H9 (cell line): ENCODE measurements around the gene LRP5. TPM values are rescaled to one million over a fixed set of nuclear protein-coding genes. Genes with fewer than 3 reads are reported as not detected.
A peak's percentile ranks its signal among the peaks of the same experiment; 100 is the strongest.

Source experiments
- DNase-seq: peaks from one replicate; pipeline ENCODE4 v3.0.0-alpha.2; 2017
- H2AFZ ChIP-seq: one replicate; pipeline ENCODE4 v1.6.1; 2013; ENCODE audit warnings: mild to moderate bottlenecking, low read length, control low read depth, moderate library complexity
- H2AK5ac ChIP-seq: 2 replicates; pipeline ENCODE4 v1.6.1; 2013; ENCODE audit warnings: low read length, control low read depth, mixed read lengths; ENCODE audit not compliant: insufficient read length
- H2BK120ac ChIP-seq: one replicate; pipeline ENCODE4 v1.6.1; 2013; ENCODE audit warnings: low read depth, mild to moderate bottlenecking, low read length, control low read depth, inconsistent platforms; ENCODE audit not compliant: poor library complexity, severe bottlenecking
- H2BK12ac ChIP-seq: 2 replicates; pipeline ENCODE4 v1.6.1; 2013; ENCODE audit warnings: low read length, control low read depth, mixed read lengths, low read depth; ENCODE audit not compliant: insufficient read length
- H2BK15ac ChIP-seq: 2 replicates; pipeline ENCODE4 v1.6.1; 2013; ENCODE audit warnings: low read depth, low read length, control low read depth
- H2BK20ac ChIP-seq: one replicate; pipeline ENCODE4 v1.6.1; 2013; ENCODE audit warnings: low read depth, mild to moderate bottlenecking, low read length, control low read depth, inconsistent platforms; ENCODE audit not compliant: poor library complexity, severe bottlenecking
- H2BK5ac ChIP-seq: 2 replicates; pipeline ENCODE4 v1.6.1; 2013; ENCODE audit warnings: low read length, control low read depth, mixed read lengths; ENCODE audit not compliant: insufficient read length
- H3K14ac ChIP-seq: 2 replicates; pipeline ENCODE4 v1.6.1; 2013; ENCODE audit warnings: low read length, control low read depth; ENCODE audit not compliant: insufficient read depth
- H3K18ac ChIP-seq: 2 replicates; pipeline ENCODE4 v1.6.1; 2013; ENCODE audit warnings: low read depth, mild to moderate bottlenecking, mixed read lengths, low read length, control low read depth; ENCODE audit not compliant: insufficient read length
- H3K23ac ChIP-seq: 2 replicates; pipeline ENCODE4 v1.6.1; 2013; ENCODE audit warnings: low read length, control low read depth, mixed read lengths, low read depth; ENCODE audit not compliant: insufficient read length
- H3K23me2 ChIP-seq: 2 replicates; pipeline ENCODE4 v1.6.1; 2013; ENCODE audit warnings: low read depth, mild to moderate bottlenecking, mixed read lengths, low read length, control low read depth; ENCODE audit not compliant: insufficient read length, poor library complexity, severe bottlenecking
- H3K27ac ChIP-seq: 2 replicates; pipeline ENCODE4 v1.5.1; 2013; ENCODE audit warnings: low read length, control low read depth, mixed read lengths, low read depth; ENCODE audit not compliant: insufficient read length
- H3K27me3 ChIP-seq: 2 replicates; pipeline ENCODE4 v1.6.1; 2013; ENCODE audit warnings: low read length, control low read depth, inconsistent platforms; ENCODE audit not compliant: insufficient read depth
- H3K4ac ChIP-seq: 2 replicates; pipeline ENCODE4 v1.6.1; 2013; ENCODE audit warnings: low read depth, mild to moderate bottlenecking, control low read depth, inconsistent platforms, low read length, moderate library complexity
- H3K4me1 ChIP-seq: 2 replicates; pipeline ENCODE4 v1.6.1; 2013; ENCODE audit warnings: low read length, control low read depth, inconsistent platforms; ENCODE audit not compliant: insufficient read depth
- H3K4me2 ChIP-seq: 2 replicates; pipeline ENCODE4 v1.6.1; 2013; ENCODE audit warnings: low read length, control low read depth, mixed read lengths; ENCODE audit not compliant: insufficient read length, insufficient read depth
- H3K56ac ChIP-seq: 2 replicates; pipeline ENCODE4 v1.6.1; 2013; ENCODE audit warnings: low read depth, mild to moderate bottlenecking, mixed read lengths, low read length, control low read depth; ENCODE audit not compliant: insufficient read length
- H3K79me1 ChIP-seq: 2 replicates; pipeline ENCODE4 v1.6.1; 2013; ENCODE audit warnings: low read depth, mild to moderate bottlenecking, moderate library complexity, low read length, control low read depth, inconsistent platforms; ENCODE audit not compliant: insufficient read depth, poor library complexity, severe bottlenecking
- H3K79me2 ChIP-seq: 2 replicates; pipeline ENCODE4 v1.6.1; 2013; ENCODE audit warnings: low read length, control low read depth, inconsistent platforms; ENCODE audit not compliant: insufficient read depth
- H3K9ac ChIP-seq: 2 replicates; pipeline ENCODE4 v1.6.1; 2013; ENCODE audit warnings: low read length, control low read depth, mixed read lengths; ENCODE audit not compliant: insufficient read length; ENCODE audit errors: extremely low read depth
- H3K9me3 ChIP-seq: one replicate; pipeline ENCODE4 v1.6.1; 2013; ENCODE audit warnings: low read depth, low read length, inconsistent platforms; ENCODE audit not compliant: control insufficient read depth
- H3T11ph ChIP-seq: one replicate; pipeline ENCODE4 v1.6.1; 2013; ENCODE audit warnings: mild to moderate bottlenecking, low read length, control low read depth, inconsistent platforms
- H4K20me1 ChIP-seq: one replicate; pipeline ENCODE4 v1.6.1; 2013; ENCODE audit not compliant: control insufficient read depth, insufficient read length, insufficient read depth
- H4K5ac ChIP-seq: 2 replicates; pipeline ENCODE4 v1.6.1; 2013; ENCODE audit warnings: low read depth, mild to moderate bottlenecking, mixed read lengths, low read length, control low read depth; ENCODE audit not compliant: insufficient read length
- H4K8ac ChIP-seq: replicated peaks from 2 replicates; pipeline ENCODE4 v1.6.1; 2013; ENCODE audit warnings: low read length, control low read depth, mixed read lengths, low read depth; ENCODE audit not compliant: insufficient read length
- H4K91ac ChIP-seq: 2 replicates; pipeline ENCODE4 v1.6.1; 2013; ENCODE audit warnings: low read depth, mild to moderate bottlenecking, moderate library complexity, mixed read lengths, low read length, control low read depth; ENCODE audit not compliant: insufficient read length
- H3K27ac Mint-ChIP-seq, 3 experiments: 2 replicates in 2 of 3; 3 replicates in 1 of 3; pipeline ENCODE4 v1.8.0; 2020 to 2021; ENCODE audit warnings: mixed read lengths in 3 of 3, mild to moderate bottlenecking in 1 of 3, moderate library complexity in 1 of 3
- H3K27me3 Mint-ChIP-seq: 2 replicates; pipeline ENCODE4 v1.8.0; 2021; ENCODE audit warnings: low read depth, mild to moderate bottlenecking, moderate library complexity, mixed read lengths
- H3K36me3 Mint-ChIP-seq, 3 experiments: 2 replicates in 2 of 3; 3 replicates in 1 of 3; pipeline ENCODE4 v1.8.0; 2020 to 2021; ENCODE audit warnings: low read depth in 3 of 3, mixed read lengths in 3 of 3; ENCODE audit not compliant: insufficient read depth in 1 of 3
- H3K4me1 Mint-ChIP-seq, 2 experiments: 2 replicates each; pipeline ENCODE4 v1.8.0; 2020; ENCODE audit warnings: mixed read lengths in 2 of 2
- H3K4me3 Mint-ChIP-seq, 2 experiments: 2 replicates in 1 of 2; 3 replicates in 1 of 2; pipeline ENCODE4 v1.8.0; 2020 to 2021; ENCODE audit warnings: mild to moderate bottlenecking in 2 of 2, mixed read lengths in 2 of 2, moderate library complexity in 1 of 2
- H3K9me3 Mint-ChIP-seq, 2 experiments: 2 replicates in 1 of 2; 3 replicates in 1 of 2; pipeline ENCODE4 v1.8.0; 2020; ENCODE audit warnings: mild to moderate bottlenecking in 2 of 2, mixed read lengths in 2 of 2, moderate library complexity in 1 of 2
- CTCF ChIP-seq: fragments of 200-600 bp; sonication (generic); conservative IDR thresholded peaks from 3 replicates; pipeline ENCODE4 v1.8.0; 2021; ENCODE audit warnings: antibody characterized with exemption, mild to moderate bottlenecking
- WGBS: extraction: QIAGEN DNeasy Blood & Tissue Kit; methylation state at CpG from one replicate; pipeline ENCODE4 v1.1.7; 2013; ENCODE audit warnings: missing lambda C conversion rate, low lambda C conversion rate, mixed read lengths; ENCODE audit not compliant: insufficient read length; ENCODE audit errors: extremely low coverage; 5-methylcytosine and 5-hydroxymethylcytosine counted together
- total RNA-seq: library from RNA; stranded (reverse); gene quantifications from 2 replicates; pipeline ENCODE4 v1.2.1, GENCODE V29; 2021

The LRP5 gene
- total RNA-seq, 1 experiment from 2014 or later, result 38.4 TPM

GRCh38 chr11:68454767-68455166 lies 142.4 kb downstream of the LRP5 start:
- no peaks in the 10 kb centered on the region for H3K79me1 ChIP-seq
- no peaks in the 10 kb centered on the region for H3K9me3 ChIP-seq
- no peak overlapping the region for H4K5ac ChIP-seq
- TF ChIP-seq CTCF, result no peak; the same call in 2 of the 3 replicates
- peaks cover 14 to 18% of the 10 kb centered on the region in 2 experiments for H3K4me1 Mint-ChIP-seq
- H4K91ac ChIP-seq, result no peak overlapping the region
- H3K4me3 Mint-ChIP-seq, result no peak overlapping the region
- peak; percentile 61 for DNase-seq
- no peaks in the 10 kb centered on the region for H3K27me3 Mint-ChIP-seq
- H2AFZ ChIP-seq, result no peak overlapping the region
- H2BK120ac ChIP-seq, result no peak overlapping the region
- H3K23me2 ChIP-seq, result no peaks in the 10 kb centered on the region
- no peak overlapping the region for H3K4me2 ChIP-seq
- no peak overlapping the region for H3K14ac ChIP-seq
- H3K79me2 ChIP-seq, result no peaks in the 10 kb centered on the region
- no peak overlapping the region for H3K27ac Mint-ChIP-seq
- H3K23ac ChIP-seq, result no peak overlapping the region
- WGBS, result no CpG with 5 or more reads among the region's 8 CpGs
- no peak overlapping the region for H3K56ac ChIP-seq
- peaks cover 2% of the 10 kb centered on the region for H4K20me1 ChIP-seq
- no peak overlapping the region for H2BK12ac ChIP-seq
- H2BK5ac ChIP-seq, result no peak overlapping the region
- no peak overlapping the region for H3T11ph ChIP-seq
- H3K9ac ChIP-seq, result no peak overlapping the region
- no peak overlapping the region for H2BK15ac ChIP-seq
- peaks cover 3 to 4% (median 4%) of the 10 kb centered on the region in 3 experiments; a peak in 5 of 7 replicates for H3K36me3 Mint-ChIP-seq
- H3K9me3 Mint-ChIP-seq, result no peaks in the 10 kb centered on the region
- H3K27me3 ChIP-seq, result no peaks in the 10 kb centered on the region
- H2AK5ac ChIP-seq, result no peak overlapping the region
- H2BK20ac ChIP-seq, result no peak overlapping the region
- H3K18ac ChIP-seq, result no peak overlapping the region
- H3K4me1 ChIP-seq, result no peaks in the 10 kb centered on the region; the same call in 1 of the 2 replicates
- no peak overlapping the region for H3K4ac ChIP-seq
- H4K8ac ChIP-seq, result no peak overlapping the region
- no peak overlapping the region for H3K27ac ChIP-seq
